Activated naive CD4-positive, alpha-beta T cell treated with Interleukin-2 at 50 U/mL for 16 hours (primary cell): ENCODE data around the gene CASP10.
"Not testable (repeated sequence)": the region's sequence is repeated elsewhere in the genome, so short reads cannot be mapped to it uniquely, and the experiment has no call there.

ENCODE experiments used
- DNase-seq: peaks from one replicate; pipeline ENCODE4 v3.0.0-alpha.2; 2020

The CASP10 gene

DNA sequence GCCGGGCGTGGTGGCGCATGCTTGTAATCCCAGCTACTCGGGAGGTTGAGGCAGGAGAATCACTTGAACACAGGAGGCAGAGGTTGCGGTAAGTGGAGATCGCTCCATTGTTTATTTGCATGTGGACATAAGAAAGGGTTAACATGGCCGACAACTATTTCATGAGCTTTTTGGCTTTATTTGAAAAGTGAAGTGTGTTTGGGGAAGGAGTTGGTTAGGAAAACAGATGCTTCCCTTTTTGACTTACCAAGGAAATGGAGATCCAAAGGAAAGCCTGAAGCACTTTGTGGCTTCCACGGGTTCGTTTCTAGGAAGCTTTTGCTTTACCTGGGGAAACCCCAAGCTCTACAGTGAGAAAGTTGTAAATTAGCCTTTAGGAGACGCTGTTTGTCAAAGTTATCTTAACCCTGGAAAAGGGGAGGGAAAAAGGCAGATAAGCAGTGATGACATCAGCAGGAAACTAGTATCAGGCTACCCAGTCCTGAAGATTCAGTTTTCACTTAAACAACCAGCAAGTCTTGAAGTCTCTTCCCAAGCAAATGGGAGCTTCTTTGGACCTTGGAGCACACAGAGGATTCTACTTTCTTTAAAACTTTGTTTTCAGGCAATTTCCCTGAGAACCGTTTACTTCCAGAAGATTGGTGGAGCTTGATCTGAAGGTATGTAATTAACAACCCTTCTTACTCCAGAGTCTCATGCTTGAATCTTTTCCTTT lies at the start of gene CASP10:
CASP10 (plus strand) TSS at position 492 of the 715 bp plus-strand sequence. CDS start 2,637 bp downstream, outside the sequence.
- DNase-seq, result no peak

GRCh38 chr2:201135386-201135785 lies 47.6 kb upstream of the CASP10 start:
- no peak for DNase-seq

DNA sequence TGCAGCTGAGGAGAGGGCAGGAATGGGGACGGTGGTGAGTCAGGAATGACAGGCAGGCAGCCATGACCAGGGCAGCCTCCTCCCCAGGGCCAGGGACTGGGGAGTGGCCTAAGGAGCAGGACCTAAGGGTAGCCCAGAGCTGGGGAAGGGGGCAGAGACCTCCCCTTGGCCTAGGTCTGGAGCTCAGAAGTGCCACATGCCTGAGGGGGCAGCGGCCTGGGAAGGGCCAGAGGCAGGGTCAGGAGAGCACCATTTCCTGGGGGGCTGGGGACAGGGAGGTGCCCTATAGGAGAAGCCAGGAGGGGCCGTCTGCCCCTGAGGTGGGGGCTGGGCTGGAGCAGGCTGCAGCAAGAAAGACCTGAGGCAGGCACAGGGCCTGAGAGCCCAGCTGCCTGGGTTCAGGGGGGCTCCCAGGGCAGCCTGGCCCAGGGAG lies 46.0 kb upstream of the CASP10 start:
- DNase-seq, result no peak

GRCh38 chr2:201137505-201138400 lies 45.2 kb upstream of the CASP10 start:
- no peak for DNase-seq

- no peak for DNase-seq
Measured at GRCh38 chr2:201138401-201138970, 44.5 kb upstream of the CASP10 start.

DNA sequence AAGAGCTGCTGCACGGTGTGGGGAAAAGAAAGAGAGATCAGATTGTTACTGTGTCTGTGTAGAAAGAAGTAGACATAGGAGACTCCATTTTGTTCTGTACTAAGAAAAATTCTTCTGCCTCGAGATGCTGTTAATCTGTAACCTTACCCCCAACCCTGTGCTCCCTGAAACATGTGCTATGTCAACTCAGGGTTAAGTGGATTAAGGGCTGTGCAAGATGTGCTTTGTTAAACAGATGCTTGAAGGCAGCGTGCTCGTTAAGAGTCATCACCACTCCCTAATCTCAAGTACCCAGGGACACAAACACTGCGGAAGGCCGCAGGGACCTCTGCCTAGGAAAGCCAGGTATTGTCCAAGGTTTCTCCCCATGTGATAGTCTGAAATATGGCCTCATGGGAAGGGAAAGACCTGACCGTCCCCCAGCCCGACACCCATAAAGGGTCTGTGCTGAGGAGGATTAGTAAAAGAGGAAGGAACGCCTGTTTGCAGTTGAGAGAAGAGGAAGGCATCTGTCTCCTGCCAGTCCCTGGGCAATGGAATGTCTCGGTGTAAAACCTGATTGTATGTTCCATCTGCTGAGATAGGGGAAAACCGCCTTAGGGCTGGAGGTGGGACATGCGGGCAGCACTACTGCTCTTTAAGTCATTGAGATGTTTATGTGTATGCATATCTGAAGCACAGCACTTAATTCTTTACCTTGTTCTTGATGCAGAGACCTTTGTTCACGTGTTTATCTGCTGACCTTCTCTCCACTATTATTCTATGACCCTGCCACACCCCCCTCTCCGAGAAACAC lies 43.8 kb upstream of the CASP10 start:
- DNase-seq, result not testable (repeated sequence)

GRCh38 chr2:201139836-201140604 lies 42.9 kb upstream of the CASP10 start:
- no peak for DNase-seq

DNA sequence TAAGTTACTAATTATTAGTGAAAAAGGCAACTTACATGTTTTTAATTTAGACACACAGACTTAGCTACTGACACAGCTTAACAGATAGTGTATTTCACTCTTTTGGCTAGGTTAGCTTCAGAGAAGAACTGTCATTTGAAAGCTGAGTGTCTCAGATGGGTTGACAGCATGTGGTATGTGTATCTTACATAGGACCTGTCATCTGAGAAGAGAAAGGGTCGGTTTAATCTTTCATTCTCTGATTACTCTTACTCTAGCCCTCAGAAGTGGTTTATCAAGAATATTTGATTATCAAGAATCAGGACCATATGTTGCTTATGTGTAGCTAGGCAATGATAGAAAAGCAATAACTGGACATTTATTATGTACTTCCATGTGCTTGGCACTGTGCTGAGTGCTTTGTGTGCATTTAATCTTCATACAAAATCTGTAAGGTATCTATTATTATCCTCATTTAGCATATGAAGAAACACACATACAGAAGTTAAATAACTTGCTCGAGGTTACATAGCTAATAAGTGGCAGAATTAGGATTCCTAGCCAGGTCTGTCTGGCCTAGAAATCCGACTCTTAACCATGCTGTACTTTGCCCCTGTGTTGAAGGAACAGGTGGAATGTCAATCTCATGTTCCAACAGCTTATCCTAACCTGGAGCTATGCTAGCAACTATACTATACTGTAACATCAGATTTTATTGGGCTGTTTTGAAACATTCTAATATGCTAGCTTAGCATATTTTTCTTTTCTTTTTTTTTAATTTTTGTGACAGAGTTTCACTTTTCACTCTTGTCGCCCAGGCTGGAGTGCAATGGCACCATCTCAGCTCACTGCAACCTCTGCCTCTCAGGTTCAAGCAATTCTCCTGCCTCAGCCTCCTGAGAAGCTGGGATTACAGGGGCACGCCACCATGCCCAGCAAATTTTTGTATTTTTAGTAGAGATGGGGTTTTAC lies 38.6 kb upstream of the CASP10 start:
- DNase-seq, result no peak

DNA sequence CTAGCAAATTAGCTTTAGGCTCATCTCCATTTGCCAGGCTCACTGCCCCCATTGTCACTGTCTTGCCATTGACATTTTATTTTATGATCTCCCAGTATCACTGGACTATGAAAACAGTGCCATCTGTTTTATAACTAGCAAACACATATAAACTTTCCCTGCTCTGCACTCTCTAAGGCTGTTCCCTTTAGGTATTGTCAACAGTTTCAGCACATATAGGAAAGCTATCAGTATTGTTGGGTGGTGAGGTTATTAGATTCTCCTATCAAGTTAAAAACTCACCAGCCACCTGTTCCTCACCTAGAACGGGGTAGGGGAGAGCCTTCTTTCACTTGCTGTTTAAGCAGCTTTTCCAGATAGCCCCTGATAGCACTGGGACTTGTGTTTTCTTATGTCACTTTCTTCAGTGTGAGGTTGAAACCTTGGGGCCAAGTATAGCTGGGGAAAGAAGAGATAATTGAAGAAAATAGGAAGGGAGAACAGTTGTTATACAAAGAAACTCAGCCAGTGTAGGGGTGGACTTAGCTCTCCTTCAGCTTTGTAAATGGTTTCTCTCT lies 34.4 kb upstream of the CASP10 start:
- no peak for DNase-seq

- DNase-seq, result no peak
Measured at GRCh38 chr2:201149064-201149820, 33.7 kb upstream of the CASP10 start.

DNA sequence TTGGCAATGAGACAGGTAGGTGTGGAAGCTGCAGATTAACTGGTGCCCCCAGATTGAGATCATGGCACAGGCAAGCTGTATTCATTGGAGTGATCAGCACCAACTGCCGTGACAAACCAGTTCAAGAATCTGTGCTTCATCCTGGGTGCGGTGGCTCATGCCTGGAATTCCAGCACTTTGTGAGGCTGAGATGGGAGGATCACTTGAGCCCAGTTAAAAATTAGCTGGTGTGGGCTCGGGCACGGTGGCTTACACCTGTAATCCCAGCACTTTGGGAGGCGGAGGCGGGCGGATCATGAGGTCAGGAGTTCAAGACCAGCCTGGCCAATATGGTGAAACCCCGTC lies 33.1 kb upstream of the CASP10 start:
- not testable (repeated sequence) for DNase-seq

DNA sequence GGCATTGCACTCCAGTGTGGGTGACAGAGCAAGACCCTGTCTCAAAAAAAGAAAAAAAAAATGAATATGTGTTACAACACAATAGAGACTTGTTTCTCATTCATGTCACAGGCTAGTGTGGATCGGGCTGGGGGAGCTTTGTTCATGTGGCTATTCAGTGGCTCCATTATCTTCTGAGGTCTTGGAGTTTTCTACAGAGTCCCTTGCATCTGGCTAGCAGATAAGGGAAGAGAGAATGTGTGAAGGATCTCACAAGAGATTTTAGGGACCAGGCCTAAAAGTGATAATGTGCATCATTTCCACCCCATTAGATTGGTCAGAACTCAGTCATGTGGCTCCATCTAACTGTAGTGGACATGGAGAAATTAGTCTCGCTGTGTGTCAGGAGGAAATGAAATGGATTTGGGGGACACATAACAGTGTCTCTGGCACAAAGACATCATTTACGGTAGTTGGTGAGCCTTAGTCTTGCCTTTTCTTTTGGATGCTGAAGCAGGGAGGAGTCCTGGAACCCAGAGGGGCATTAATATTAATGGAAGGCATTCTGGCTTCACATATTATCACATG lies 32.4 kb upstream of the CASP10 start:
- no peak for DNase-seq

DNA sequence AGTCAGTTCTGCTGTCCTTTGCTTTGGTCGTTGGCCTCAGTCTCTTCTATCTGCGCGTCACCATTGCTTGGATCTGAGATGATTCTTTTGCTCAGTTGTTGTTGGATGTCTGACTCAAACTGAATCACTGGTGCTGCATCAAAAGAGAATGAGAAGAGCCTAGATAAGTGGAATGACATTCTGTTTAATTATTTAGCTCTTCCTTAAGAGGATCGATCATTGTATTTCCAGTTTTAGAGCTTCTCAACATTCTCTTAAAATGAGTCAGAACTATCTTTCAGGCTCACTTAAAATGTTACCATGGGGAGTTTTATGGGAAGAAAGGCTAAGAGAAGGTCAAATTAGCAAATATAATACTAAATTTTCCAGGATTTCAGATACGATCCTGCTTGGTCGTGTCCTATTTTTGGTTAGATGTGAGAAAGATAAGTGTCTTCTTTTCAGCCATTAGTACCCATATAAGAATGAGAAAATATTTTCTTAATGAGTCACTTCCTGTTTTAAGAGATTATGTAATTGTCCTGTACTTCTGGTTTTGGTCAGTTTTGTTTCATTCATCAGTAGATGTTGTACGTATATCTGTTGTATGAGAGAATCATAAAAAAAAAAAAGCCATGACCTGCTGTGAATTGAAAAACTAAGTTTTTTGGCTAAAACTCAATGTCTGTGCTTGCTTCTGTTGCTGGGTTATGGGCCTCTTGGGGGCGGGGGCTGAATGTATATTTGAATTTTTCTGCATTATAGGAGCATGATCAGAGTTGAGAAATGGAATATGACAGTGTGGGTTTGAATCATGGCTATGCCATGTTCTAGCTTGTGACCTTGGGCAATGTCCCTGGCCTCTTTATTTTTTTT lies 31.6 kb upstream of the CASP10 start:
- no peak for DNase-seq

GRCh38 chr2:201152517-201152916 lies 30.4 kb upstream of the CASP10 start:
- no peak for DNase-seq

DNA sequence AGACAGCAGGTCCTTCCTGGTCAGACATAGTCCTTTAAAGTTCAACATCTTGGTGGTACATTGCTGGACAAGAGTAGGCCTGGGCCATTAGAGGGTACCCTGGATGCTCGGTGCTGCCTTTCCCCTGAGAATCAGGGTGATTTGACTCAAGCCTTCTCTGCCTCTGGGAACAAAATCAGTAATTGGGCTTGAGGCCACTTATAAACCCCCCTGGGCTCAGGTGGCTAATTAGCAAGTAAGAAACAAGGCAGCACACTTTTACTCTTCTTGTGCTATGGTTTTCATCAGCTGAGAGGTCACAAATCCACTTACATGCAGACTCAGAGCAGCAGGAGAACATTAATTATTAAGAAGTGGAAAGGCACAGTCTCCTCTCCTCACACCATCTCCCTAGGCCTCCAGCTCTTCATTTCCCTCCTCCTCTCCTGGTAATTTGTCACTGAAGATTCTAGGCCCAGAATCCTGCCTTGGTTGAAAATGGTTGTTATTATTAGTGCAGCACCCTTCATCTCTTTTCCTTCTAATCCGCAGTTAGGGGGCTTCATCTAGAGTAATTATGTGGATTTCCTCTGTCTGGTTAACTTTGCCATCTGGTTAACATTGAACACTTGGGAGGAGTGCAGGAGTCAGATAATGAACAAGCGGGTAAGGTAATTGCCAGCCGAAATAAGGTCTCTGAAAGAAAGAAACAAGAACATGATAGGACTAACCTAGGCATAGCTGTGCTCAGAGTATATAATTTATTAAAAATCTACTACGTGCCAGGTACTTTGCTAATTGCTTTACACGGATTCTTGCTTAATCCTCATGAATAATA lies 29.7 kb upstream of the CASP10 start:
- DNase-seq, result no peak

GRCh38 chr2:201154615-201155399 lies 28.1 kb upstream of the CASP10 start:
- no peak for DNase-seq

- no peak for DNase-seq
Measured at GRCh38 chr2:201156036-201156435, 26.9 kb upstream of the CASP10 start.
